Adrenal gland (tissue), 12 donors: ENCODE data around the gene TMEM35A. TPM values are rescaled to one million over a fixed set of nuclear protein-coding genes. Genes with fewer than 3 reads are reported as not detected.
"Not testable (repeated sequence)": the region's sequence is repeated elsewhere in the genome, so short reads cannot be mapped to it uniquely, and the experiment has no call there.

Source experiments
- DNase-seq, 7 donors: peaks; one replicate each; pipeline ENCODE4 v3.0.0-alpha.2; 2019 to 2020
- H3K27ac ChIP-seq, 5 donors: fragments of 200-600 bp; sonication (generic) in 4 of 5; 1 replicate in 3 of 5; 2 replicates in 2 of 5; pipeline versions ENCODE4 v1.5.1 to v1.8.0; 2016 to 2020; ENCODE audit warnings: mild to moderate bottlenecking in 1 of 5
- H3K27me3 ChIP-seq: fragments of 200-600 bp; 2 replicates; pipeline ENCODE4 v1.8.0; 2021
- H3K36me3 ChIP-seq, 2 donors: fragments of 200-600 bp; replicated peaks in 1 of 2; 1 replicate in 1 of 2; 2 replicates in 1 of 2; pipeline versions ENCODE4 v1.5.1 to v1.8.0; 2018 to 2022
- H3K4me1 ChIP-seq, 2 donors: fragments of 200-600 bp; replicated peaks in 1 of 2; 1 replicate in 1 of 2; 2 replicates in 1 of 2; pipeline versions ENCODE4 v1.5.1 to v1.8.0; 2018 to 2021
- H3K4me3 ChIP-seq, 4 donors: fragments of 200-600 bp; sonication (generic) in 3 of 4; one replicate each; pipeline ENCODE4 v1.5.1; 2016 to 2018
- H3K9me3 ChIP-seq, 3 donors: fragments of 200-600 bp; sonication (generic) in 1 of 3; replicated peaks in 1 of 3; 1 replicate in 2 of 3; 2 replicates in 1 of 3; pipeline versions ENCODE4 v1.5.1 to v1.8.0; 2016 to 2021
- POLR2A ChIP-seq, 2 donors: fragments of 450-650 bp; IDR thresholded peaks; one replicate each; pipeline ENCODE4 v1.6.1; 2017; ENCODE audit warnings: antibody characterized with exemption in 2 of 2, mild to moderate bottlenecking in 2 of 2, moderate library complexity in 1 of 2
- WGBS, 4 donors: extraction: QIAGEN DNeasy Blood & Tissue Kit in 2 of 4; methylation state at CpG; one replicate each; pipeline versions ENCODE4 v1.1.5 to v1.1.7; 2013 to 2017; 5-methylcytosine and 5-hydroxymethylcytosine counted together
- intact Hi-C, 2 donors: fragments of 100-400 bp; cut with DNase I; formaldehyde crosslinking; loops; one replicate each; pipeline versions ENCODE4 v1.14.1 to v1.15.0; 2022 to 2023
- polyA plus RNA-seq, 3 donors: library from polyadenylated mRNA; stranded (reverse); fragments of 200-250 nt in 2 of 3; fragments of 350-450 nt in 1 of 3; fragmentation: Illumina TruSeq in 1 of 3; extraction: RNeasy Lipid Tissue Mini Kit (QIAGEN cat#74804) in 1 of 3; gene quantifications; one replicate each; pipeline ENCODE4 v1.2.3, GENCODE V29; 2013 to 2014
- total RNA-seq, 9 donors: library from RNA; depleted of rRNA in 4 of 9; stranded (reverse); fragments of >200 nt in 4 of 9; fragments of 120-200 nt in 1 of 9; fragmentation: NEBNext Ultra II Directional in 1 of 9; extraction: Animal tissue kit (Norgen Biotek cat#: 25700) in 1 of 9; gene quantifications; one replicate each; pipeline versions ENCODE4 v1.1.0 to v1.2.4, GENCODE V29; 2013 to 2023
- TF ChIP-seq, protein P1 (sequence below), 6 experiments: fragments of 450-650 bp in 4 of 6; fragments of 200-600 bp in 2 of 6; sonication (generic) in 1 of 6; IDR thresholded peaks; 1 replicate in 5 of 6; 2 replicates in 1 of 6; pipeline versions ENCODE4 v1.5.1 to v1.8.0; 2016 to 2021; ENCODE audit warnings: antibody characterized with exemption in 6 of 6, mild to moderate bottlenecking in 2 of 6, moderate library complexity in 1 of 6
- donor health status: healthy with polysubstance abuse.
- donor health status: Bipolar disorder and iron deficiency.
- donor health status: DM: yes; HTN: yes; CAD: no.
- donor health status: DM: no; HTN: no; CAD: no.
- donor health status: DM: no; HTN: no; CAD: no.
- donor health status: DM: yes; HTN: yes; CAD: no.

The TMEM35A gene
- total and polyA plus RNA-seq, 12 donors: 0.32 to 3.5 (median 1.2) TPM; not detected in 2

DNA sequence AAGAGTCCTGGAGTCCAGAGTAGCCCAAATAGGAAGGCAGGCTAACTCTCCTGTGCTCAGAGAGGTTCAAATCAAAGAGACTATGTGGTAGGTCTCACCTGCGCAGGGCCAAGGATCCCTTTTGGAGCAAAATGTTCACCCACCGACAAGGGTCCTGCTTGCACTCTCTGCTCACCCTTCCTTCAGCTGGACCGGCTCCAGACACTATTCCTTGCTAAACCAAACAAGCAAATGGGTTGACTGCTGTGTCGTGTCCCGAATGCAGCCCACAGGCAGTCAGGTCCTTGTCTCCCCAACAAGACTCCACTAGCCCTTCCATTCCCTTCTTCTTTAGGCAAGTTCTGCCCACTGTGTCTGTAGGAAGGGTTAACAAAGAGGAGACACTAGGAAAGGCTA, 27.5 kb upstream of the TMEM35A start:
- no peaks in the 10 kb centered on the region for H3K4me1 ChIP-seq
- H3K36me3 ChIP-seq: no peaks in the 10 kb centered on the region
- WGBS, 4 donors: 14 to 40% (median 30%) methylated on average over 5 of the region's 5 CpGs
- peak overlapping the region; percentile 51 to 83 (median 64) for H3K4me3 ChIP-seq
- H3K27me3 ChIP-seq: no peaks in the 10 kb centered on the region
- H3K27ac ChIP-seq: peak overlapping the region in 4 of 5 donors; percentile 60 to 93 (median 84)
- intact Hi-C loops: no loop called here
- peak in 2 of 7 donors; percentile 15 to 45 for DNase-seq
- TF ChIP-seq, protein P1, sequence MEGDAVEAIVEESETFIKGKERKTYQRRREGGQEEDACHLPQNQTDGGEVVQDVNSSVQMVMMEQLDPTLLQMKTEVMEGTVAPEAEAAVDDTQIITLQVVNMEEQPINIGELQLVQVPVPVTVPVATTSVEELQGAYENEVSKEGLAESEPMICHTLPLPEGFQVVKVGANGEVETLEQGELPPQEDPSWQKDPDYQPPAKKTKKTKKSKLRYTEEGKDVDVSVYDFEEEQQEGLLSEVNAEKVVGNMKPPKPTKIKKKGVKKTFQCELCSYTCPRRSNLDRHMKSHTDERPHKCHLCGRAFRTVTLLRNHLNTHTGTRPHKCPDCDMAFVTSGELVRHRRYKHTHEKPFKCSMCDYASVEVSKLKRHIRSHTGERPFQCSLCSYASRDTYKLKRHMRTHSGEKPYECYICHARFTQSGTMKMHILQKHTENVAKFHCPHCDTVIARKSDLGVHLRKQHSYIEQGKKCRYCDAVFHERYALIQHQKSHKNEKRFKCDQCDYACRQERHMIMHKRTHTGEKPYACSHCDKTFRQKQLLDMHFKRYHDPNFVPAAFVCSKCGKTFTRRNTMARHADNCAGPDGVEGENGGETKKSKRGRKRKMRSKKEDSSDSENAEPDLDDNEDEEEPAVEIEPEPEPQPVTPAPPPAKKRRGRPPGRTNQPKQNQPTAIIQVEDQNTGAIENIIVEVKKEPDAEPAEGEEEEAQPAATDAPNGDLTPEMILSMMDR (IDR thresholded peaks at IDR 0.05): no peak
- no peak for TF ChIP-seq POLR2A (IDR thresholded peaks at IDR 0.05)
- H3K9me3 ChIP-seq: no peaks in the 10 kb centered on the region

DNA sequence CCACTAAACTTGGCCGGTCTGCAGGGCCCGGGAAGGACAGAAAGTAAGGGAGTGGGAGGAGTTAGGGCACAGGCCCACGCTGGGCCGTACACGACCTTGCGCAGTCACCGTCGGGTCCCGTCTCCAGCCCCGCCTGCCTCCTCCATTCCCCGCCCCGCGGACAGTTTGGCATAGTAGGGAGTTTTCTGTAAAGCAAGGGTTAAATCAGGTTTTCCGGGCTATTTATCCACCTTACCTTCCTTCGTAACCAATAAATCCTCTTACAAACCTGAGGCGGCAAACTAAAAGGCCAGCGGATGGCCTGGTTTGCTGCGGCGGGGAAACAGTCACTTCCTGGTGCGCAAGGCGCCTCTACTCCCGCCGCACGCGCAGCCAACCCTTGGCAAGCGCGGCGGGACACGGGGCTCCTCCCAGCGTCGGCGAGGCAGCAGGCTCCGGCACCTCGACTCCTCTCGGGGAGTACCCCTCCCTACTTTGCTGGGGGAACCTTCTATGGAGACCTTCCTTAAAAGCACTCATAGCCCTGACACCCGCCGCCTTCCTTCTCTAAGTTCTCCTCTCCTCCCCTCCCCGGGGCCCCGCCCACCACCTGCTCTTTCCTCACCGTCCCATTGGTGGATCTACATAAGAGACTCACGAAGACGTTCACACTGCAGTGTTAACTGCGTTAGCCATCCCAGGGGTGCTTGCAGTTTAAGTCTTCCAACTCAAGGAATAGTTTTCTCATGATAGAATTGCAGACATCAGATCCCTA, 27.0 kb upstream of the TMEM35A start, which contains the start of gene TRMT2B:
TSS of gene TRMT2B (minus strand) at position 563 of the 754 bp plus-strand sequence. CDS start 9,822 bp downstream, outside the sequence.
- H3K27me3 ChIP-seq: no peaks in the 10 kb centered on the region
- H3K27ac ChIP-seq: peak within 1 kb of the TSS; percentile 60 to 93 (median 83)
- H3K36me3 ChIP-seq: no peaks in the 10 kb centered on the region
- H3K4me3 ChIP-seq: peak within 1 kb of the TSS; percentile 51 to 83 (median 64)
- TF ChIP-seq, protein P1 (IDR thresholded peaks at IDR 0.05): no peak
- TF ChIP-seq POLR2A (IDR thresholded peaks at IDR 0.05): peak in 1 of 2 donors; percentile 38
- no peaks in the 10 kb centered on the region for H3K4me1 ChIP-seq
- no peaks in the 10 kb centered on the region for H3K9me3 ChIP-seq
- intact Hi-C loops: no loop called here
- peak; percentile 66 to 88 (median 79) for DNase-seq
- 0 to 51% (median 16%) methylated on average over 10 to 43 of the region's 43 CpGs for WGBS, 4 donors

DNA sequence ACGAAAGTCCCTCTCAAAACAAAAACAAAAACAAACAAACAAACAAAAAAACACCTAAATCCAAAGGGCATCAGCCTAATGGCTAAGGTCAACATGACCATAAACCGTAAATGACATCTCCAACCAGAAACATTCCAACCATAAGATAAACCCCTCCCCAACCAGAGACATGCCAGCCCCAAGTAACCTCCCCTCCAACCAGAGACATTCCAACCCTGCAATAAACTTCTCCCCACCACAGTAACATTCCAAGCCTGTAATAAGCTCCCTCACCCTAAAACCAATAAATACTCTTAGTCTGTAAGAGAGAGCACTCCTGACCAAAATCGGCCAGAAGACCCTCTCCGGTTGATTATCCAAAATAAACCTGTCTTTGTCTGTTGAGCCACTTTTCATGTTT, 22.1 kb upstream of the TMEM35A start:
- DNase-seq, H3K4me3 ChIP-seq, H3K27ac ChIP-seq, intact Hi-C loops, H3K4me1 ChIP-seq, H3K27me3 ChIP-seq, H3K9me3 ChIP-seq, H3K36me3 ChIP-seq: not testable (repeated sequence)
- 58 to 91% (median 80%) methylated on average over 4 of the region's 4 CpGs for WGBS, 4 donors

DNA sequence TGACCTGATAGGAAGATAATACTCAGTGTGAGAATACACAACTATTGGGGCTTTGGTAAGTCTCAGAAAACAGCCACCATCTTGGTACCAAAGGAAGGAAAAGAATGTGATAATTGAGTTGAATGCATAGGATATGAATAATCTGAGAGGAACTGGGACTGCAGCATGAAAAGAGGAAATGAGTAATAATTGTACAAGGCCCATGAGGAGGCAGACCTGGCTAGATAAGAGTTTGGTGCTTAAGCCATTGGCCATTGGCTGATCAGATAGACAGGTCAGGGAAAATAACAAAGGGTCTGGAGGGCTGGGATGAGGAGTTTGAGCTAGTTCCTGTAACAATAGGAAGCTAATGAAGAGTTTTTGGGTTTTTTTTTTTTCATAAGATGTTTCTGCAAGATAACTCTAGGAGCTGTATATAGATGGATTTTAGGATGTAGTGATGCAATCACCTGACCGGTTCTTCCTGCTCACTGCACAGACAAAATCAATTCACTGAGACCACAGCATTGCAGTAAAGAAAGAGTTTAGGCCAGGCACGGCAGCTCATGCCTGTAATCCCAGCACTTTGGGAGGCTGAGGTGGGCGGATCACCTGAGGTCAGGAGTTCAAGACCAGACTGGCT, 21.5 kb upstream of the TMEM35A start:
- intact Hi-C loops: no loop called here

More for the DNA sequence above, 21.5 kb upstream of the TMEM35A start:
- no peak for TF ChIP-seq POLR2A (IDR thresholded peaks at IDR 0.05)
- TF ChIP-seq, protein P1 (IDR thresholded peaks at IDR 0.05): no peak
- H3K4me3 ChIP-seq: no peak overlapping the region
- H3K27me3 ChIP-seq: no peaks in the 10 kb centered on the region
- 76 to 83% (median 81%) methylated on average over 3 of the region's 3 CpGs for WGBS, 4 donors
- no peaks in the 10 kb centered on the region for H3K36me3 ChIP-seq
- H3K27ac ChIP-seq: no peak overlapping the region
- H3K4me1 ChIP-seq: no peaks in the 10 kb centered on the region
- DNase-seq: no peak
- no peaks in the 10 kb centered on the region for H3K9me3 ChIP-seq
